Loucy (cell line): ENCODE data around the gene NPSR1.

Source experiments
- EZH2phosphoT487 ChIP-seq: fragments of 200-600 bp; IDR thresholded peaks from 2 replicates; pipeline ENCODE4 v1.6.1; 2018; ENCODE audit warnings: antibody characterized with exemption, mild to moderate bottlenecking, moderate library complexity, borderline replicate concordance
- TF ChIP-seq, protein P1 (sequence below): fragments of 200-600 bp; sonication (generic); conservative IDR thresholded peaks from 2 replicates; pipeline ENCODE4 v1.5.1; 2014; ENCODE audit warnings: mild to moderate bottlenecking, antibody characterized with exemption, low read length

DNA sequence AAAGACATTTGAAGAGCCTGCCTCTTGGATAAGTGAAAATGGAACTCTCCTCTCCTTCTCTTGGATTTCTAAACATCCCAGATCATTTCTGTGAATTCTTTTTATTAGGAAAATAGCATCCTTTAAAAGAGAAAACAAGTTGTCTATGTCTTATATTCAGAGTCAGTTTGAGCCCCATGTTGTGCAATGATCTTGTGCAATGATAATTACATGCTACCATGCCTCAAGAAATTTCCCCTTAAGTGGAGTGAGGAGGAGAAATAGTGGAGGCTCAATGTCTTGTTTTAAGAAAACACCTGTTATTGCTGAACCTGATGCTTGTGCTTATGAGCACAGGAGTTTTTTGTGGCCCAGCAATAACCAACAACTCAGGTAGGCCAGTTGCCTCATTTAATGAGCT, 103.6 kb downstream of the NPSR1 start:
- no peak for TF ChIP-seq EZH2phosphoT487
- TF ChIP-seq, protein P1, sequence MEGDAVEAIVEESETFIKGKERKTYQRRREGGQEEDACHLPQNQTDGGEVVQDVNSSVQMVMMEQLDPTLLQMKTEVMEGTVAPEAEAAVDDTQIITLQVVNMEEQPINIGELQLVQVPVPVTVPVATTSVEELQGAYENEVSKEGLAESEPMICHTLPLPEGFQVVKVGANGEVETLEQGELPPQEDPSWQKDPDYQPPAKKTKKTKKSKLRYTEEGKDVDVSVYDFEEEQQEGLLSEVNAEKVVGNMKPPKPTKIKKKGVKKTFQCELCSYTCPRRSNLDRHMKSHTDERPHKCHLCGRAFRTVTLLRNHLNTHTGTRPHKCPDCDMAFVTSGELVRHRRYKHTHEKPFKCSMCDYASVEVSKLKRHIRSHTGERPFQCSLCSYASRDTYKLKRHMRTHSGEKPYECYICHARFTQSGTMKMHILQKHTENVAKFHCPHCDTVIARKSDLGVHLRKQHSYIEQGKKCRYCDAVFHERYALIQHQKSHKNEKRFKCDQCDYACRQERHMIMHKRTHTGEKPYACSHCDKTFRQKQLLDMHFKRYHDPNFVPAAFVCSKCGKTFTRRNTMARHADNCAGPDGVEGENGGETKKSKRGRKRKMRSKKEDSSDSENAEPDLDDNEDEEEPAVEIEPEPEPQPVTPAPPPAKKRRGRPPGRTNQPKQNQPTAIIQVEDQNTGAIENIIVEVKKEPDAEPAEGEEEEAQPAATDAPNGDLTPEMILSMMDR: no peak
